Measurements from ENCODE around the gene MAP1B.
"Not testable (repeated sequence)": the region's sequence is repeated elsewhere in the genome, so short reads cannot be mapped to it uniquely, and the experiment has no call there.

MAP1B gene

GRCh38 chr5:72166070-72166979 lies 59.0 kb downstream of the MAP1B start:
- no peak for DNase-seq

GRCh38 chr5:72167257-72167656 lies 60.0 kb downstream of the MAP1B start:
- no peak for DNase-seq

- no peak for DNase-seq
Measured at GRCh38 chr5:72167804-72168203, 60.5 kb downstream of the MAP1B start.

GRCh38 chr5:72170101-72170500 lies 62.8 kb downstream of the MAP1B start:
- DNase-seq = no peak

DNA sequence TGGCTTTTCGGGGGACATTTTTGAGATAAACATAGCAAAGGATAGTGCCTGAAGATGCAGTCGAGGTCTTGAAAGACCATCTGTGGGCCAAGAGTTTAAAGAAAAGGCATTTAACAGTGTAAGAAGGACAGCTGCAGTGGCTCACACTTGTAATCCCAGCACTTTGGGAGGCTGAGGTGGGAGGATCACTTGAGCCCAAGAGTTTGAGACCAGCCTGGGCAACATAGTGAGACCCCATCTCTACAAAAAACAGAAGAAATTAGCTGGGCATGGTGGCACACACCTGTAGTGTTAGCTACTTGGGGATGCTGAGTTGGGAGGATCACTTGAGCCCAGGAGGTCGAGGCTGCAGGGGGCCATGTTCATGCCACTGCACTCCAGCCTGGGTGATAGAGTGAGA lies 63.9 kb downstream of the MAP1B start:
- DNase-seq = not testable (repeated sequence)

- no peak for DNase-seq
Measured at GRCh38 chr5:72171667-72172066, 64.4 kb downstream of the MAP1B start.

- no peak for DNase-seq
Measured at GRCh38 chr5:72172786-72173185, 65.5 kb downstream of the MAP1B start.

GRCh38 chr5:72177538-72177937 lies 70.3 kb downstream of the MAP1B start:
- no peak for DNase-seq

DNA sequence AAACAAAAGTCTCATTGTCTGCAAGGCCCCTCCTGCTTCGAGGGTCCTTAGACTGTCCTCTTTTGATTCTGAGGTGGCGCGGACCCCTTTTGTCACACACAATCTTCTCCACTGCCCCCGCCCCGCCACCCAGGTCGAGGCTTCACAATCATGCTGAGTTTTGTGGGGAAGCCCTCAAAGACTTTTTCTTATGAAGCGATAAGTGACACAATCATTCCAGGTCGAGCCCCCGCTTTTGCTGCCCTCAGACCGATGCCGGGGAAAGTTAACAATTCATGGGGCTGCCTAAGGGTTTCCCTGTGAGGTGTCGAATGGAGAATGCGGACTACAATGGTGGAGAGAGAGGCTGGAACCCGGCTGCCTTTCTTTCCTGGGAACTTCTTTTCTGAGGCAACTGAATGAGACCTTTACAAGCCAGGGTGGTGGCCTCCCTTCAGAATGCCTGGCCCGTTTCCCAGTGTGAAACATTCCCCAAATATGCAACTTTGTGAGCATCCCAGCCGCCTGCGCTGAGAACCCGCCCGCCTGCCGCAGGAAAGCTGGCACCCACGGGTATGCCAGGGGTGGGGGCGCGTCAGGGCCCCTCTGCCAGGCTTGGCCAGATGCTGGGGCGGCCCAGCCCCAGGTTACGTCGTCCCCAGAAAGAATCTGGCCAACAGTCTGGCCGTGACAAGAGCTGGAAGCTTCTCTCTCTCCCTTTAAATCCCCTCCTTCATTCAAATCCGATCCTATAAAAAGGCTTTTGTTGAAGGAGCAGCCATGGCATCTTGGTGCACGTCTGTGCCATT lies 71.9 kb downstream of the MAP1B start:
- no peak for DNase-seq

- no peak for DNase-seq
Measured at GRCh38 chr5:72179816-72180440, 72.7 kb downstream of the MAP1B start.

- no peak for DNase-seq
Measured at GRCh38 chr5:72180925-72181324, 73.7 kb downstream of the MAP1B start.

GRCh38 chr5:72182686-72183085 lies 75.4 kb downstream of the MAP1B start:
- DNase-seq = no peak

DNA sequence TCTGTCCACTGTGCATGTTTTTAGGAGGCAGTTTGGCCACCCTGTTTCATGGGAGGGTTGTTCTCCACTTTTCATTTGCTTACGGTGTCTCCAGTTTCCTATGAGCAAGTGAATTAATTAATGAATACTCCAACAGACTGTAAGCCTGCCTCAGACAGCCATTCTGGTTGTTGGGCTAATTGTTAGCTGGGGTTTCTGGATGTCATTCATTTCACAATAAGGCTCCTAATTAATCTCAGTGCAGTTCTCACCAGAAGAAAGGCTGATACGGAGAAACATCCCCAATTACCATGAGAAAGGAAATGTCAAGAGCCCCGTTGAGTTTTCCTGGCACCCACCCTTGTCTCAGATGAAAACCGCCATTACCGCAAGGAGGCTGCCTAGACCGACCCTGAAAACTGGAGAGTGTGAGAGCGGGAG lies 75.8 kb downstream of the MAP1B start:
- no peak for DNase-seq

- DNase-seq = no peak
Measured at GRCh38 chr5:72184408-72184807, 77.1 kb downstream of the MAP1B start.

DNA sequence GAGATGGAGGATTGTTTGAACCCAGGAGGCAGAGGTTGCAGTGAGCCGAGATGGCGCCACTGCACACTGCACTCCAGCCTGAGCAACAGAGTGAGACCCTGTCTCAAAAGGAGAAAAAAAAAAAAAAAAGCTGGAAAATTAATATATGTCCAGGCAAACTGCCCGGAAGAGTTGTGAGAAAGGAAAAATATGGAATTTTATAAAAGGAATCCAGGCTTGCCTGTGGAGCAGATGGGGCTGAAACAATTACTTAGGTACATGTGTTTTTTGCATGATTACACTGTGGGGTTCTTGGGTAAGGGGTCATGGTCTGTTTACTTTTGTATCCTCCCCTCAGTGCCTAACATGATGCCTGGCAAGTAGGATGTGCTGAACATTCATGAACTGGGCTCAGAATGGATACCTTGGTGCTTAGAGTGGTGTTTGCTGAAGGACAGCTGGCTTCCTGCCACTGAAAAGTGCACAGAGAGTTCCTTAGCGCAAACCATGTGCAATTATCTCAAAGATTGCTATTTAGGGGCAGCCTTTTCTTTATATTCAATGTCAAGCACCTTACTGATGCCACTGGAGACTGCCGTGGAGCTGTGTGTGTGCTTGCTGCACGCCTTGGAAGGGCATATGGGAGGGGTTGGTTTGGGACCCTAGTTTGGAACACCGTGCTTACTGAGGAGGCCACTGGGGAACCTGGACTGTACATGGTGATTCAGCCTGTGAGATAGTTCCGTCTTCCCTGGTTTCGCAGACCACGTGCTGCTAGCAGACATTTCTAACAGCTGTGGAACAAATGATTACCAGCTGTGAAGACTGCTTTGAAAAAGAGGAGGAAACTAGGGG lies 78.4 kb downstream of the MAP1B start:
- DNase-seq = no peak

- DNase-seq = no peak
Measured at GRCh38 chr5:72187388-72188075, 80.3 kb downstream of the MAP1B start.

DNA sequence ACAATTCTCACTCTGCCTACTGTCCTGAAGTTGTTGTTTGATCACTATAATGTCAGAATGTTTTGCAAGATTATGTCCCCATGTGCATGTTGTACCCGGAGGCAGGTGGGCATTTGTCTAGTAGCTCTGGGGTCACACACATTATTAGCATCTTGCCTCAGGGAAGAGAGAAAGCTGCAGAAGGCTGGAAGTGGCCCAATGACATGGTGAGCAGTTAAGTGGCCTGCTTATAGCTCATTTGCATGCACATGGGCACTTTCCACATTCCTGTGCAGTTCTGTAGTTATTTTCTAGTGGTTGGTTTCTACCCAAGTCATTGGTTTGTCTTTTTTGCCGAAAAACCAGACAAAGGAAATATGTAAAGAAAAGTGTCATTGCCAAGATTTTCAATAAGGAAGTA lies 80.9 kb downstream of the MAP1B start:
- no peak for DNase-seq

DNA sequence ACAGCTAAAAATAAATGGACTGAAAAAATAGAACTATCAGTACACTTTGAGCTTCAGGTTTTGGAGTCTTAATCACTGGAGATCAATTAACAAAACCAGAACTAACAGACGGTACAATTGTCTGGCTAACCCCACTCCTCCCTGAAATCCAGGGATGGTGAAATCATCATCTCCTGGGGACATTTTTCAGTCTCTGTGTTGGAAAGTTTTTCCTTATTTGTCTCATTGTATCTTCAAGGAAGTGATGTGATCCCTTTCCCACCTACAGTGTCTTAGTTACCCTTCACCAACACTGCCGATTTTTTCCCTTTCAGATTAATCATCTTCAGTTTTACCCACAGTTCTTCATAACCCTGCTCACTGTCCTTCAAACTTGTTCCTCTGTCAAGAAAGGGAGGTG lies 81.9 kb downstream of the MAP1B start:
- no peak for DNase-seq

- DNase-seq = no peak
Measured at GRCh38 chr5:72191404-72191803, 84.1 kb downstream of the MAP1B start.

GRCh38 chr5:72194846-72195245 lies 87.6 kb downstream of the MAP1B start:
- DNase-seq = no peak

- DNase-seq = no peak
Measured at GRCh38 chr5:72195581-72195980, 88.3 kb downstream of the MAP1B start.

- no peak for DNase-seq
Measured at GRCh38 chr5:72197393-72197792, 90.1 kb downstream of the MAP1B start.
